Activated CD4-positive, alpha-beta memory T cell treated with anti-CD3 and anti-CD28 coated beads for 36 hours (primary cell): Measurements from ENCODE around the gene ERO1B. TPM values are rescaled to one million over a fixed set of nuclear protein-coding genes. Genes with fewer than 3 reads are reported as not detected.
A peak's percentile ranks its signal among the peaks of the same experiment; 100 is the strongest.

Source experiments
- CTCF ChIA-PET: fragments of 350-600 bp; sonication (Branson Sonifier 250); formaldehyde crosslinking; loops from one replicate; lab custom pipeline; 2021; ENCODE audit warnings: antibody characterized with exemption, inconsistent platforms; lab: Charles Lee
- POLR2A ChIA-PET: fragments of 350-600 bp; sonication (Branson Sonifier 250); formaldehyde crosslinking; loops from one replicate; lab custom pipeline; 2021; ENCODE audit warnings: antibody characterized with exemption; lab: Charles Lee
- DNase-seq: peaks from one replicate; pipeline ENCODE4 v3.0.0-alpha.2; 2020
- H3K27ac Mint-ChIP-seq: one replicate; pipeline ENCODE4 v1.8.0; 2021; ENCODE audit warnings: mixed read lengths
- H3K27me3 Mint-ChIP-seq: one replicate; pipeline ENCODE4 v1.8.0; 2021; ENCODE audit warnings: mixed read lengths
- H3K36me3 Mint-ChIP-seq: one replicate; pipeline ENCODE4 v1.8.0; 2021; ENCODE audit warnings: mixed read lengths
- H3K4me1 Mint-ChIP-seq: one replicate; pipeline ENCODE4 v1.8.0; 2021; ENCODE audit warnings: low read depth, mixed read lengths
- H3K4me3 Mint-ChIP-seq: one replicate; pipeline ENCODE4 v1.8.0; 2021; ENCODE audit warnings: mild to moderate bottlenecking, mixed read lengths
- H3K9me3 Mint-ChIP-seq: one replicate; pipeline ENCODE4 v1.8.0; 2021; ENCODE audit warnings: mixed read lengths
- intact Hi-C: fragments of 100-400 bp; cut with micrococcal nuclease; formaldehyde crosslinking; loops from one replicate; pipeline ENCODE4 v1.15.1; 2023
- total RNA-seq, 2 experiments: library from RNA; stranded (reverse); gene quantifications; one replicate each; pipeline ENCODE4 v1.2.3, GENCODE V29; 2021

Gene ERO1B
- total RNA-seq, 2 experiments from 2014 or later: 2.7 to 2.9 TPM

- H3K4me3 Mint-ChIP-seq: no peak overlapping the region
- no peaks in the 10 kb centered on the region for H3K27me3 Mint-ChIP-seq
- peaks cover 3% of the 10 kb centered on the region for H3K4me1 Mint-ChIP-seq
- intact Hi-C loops: no loop called here
- H3K36me3 Mint-ChIP-seq: peaks cover 2% of the 10 kb centered on the region
- CTCF ChIA-PET: interaction anchor here (0.7 kb wide), 1 partner anchor 317 kb away, joined by 3 read pairs; no protein-coding TSS in a partner anchor
- H3K27ac Mint-ChIP-seq: no peak overlapping the region
- POLR2A ChIA-PET: no interaction called here
- no peaks in the 10 kb centered on the region for H3K9me3 Mint-ChIP-seq
- no peak for DNase-seq
These were observed 108.5 kb downstream of the ERO1B start for GRCh38 chr1:236173174-236173767.

GRCh38 chr1:236172041-236172579 is 109.6 kb downstream of the ERO1B start:
- intact Hi-C loops: no loop called here
- Mint-ChIP-seq H3K36me3 (peaks cover 2% of the 10 kb centered on the region), H3K4me3 (no peak overlapping the region), H3K4me1 (peaks cover 3% of the 10 kb centered on the region), H3K9me3 (no peaks in the 10 kb centered on the region), H3K27ac (no peak overlapping the region), H3K27me3 (no peaks in the 10 kb centered on the region)
- no peak for DNase-seq
- ChIA-PET POLR2A (interaction anchor here (0.6 kb wide), 1 partner anchor 49 kb away, joined by 3 read pairs; no protein-coding TSS in a partner anchor), CTCF (no interaction called here)

GRCh38 chr1:236168716-236169429 is 112.9 kb downstream of the ERO1B start:
- DNase-seq: peak; percentile 69
- intact Hi-C loops: loop anchor here (1.0 kb wide), 1 partner anchor 13 kb away; no protein-coding TSS in a partner anchor
- no peaks in the 10 kb centered on the region for H3K27me3 Mint-ChIP-seq
- ChIA-PET POLR2A (no interaction called here), CTCF (no interaction called here)
- no peak overlapping the region for H3K27ac Mint-ChIP-seq
- no peaks in the 10 kb centered on the region for H3K9me3 Mint-ChIP-seq
- H3K36me3 Mint-ChIP-seq: peaks cover 5% of the 10 kb centered on the region
- peaks cover 8% of the 10 kb centered on the region for H3K4me1 Mint-ChIP-seq
- no peak overlapping the region for H3K4me3 Mint-ChIP-seq

- no peak overlapping the region for H3K4me3 Mint-ChIP-seq
- intact Hi-C loops: no loop called here
- no peak for DNase-seq
- no peaks in the 10 kb centered on the region for H3K9me3 Mint-ChIP-seq
- peaks cover 12% of the 10 kb centered on the region for H3K36me3 Mint-ChIP-seq
- ChIA-PET POLR2A (no interaction called here), CTCF (no interaction called here)
- no peaks in the 10 kb centered on the region for H3K27me3 Mint-ChIP-seq
- peaks cover 16% of the 10 kb centered on the region for H3K4me1 Mint-ChIP-seq
- H3K27ac Mint-ChIP-seq: no peak overlapping the region
These were observed 114.2 kb downstream of the ERO1B start for GRCh38 chr1:236167578-236167977.

GRCh38 chr1:236167154-236167553 is 114.6 kb downstream of the ERO1B start:
- H3K4me1 Mint-ChIP-seq: peaks cover 16% of the 10 kb centered on the region
- POLR2A ChIA-PET: no interaction called here
- peaks cover 12% of the 10 kb centered on the region for H3K36me3 Mint-ChIP-seq
- H3K9me3 Mint-ChIP-seq: peaks cover under 1% of the 10 kb centered on the region
- DNase-seq: no peak
- H3K4me3 Mint-ChIP-seq: no peak overlapping the region
- no peaks in the 10 kb centered on the region for H3K27me3 Mint-ChIP-seq
- CTCF ChIA-PET: no interaction called here
- H3K27ac Mint-ChIP-seq: no peak overlapping the region
- intact Hi-C loops: no loop called here

- H3K4me1 Mint-ChIP-seq: peaks cover 16% of the 10 kb centered on the region
- no peak for DNase-seq
- peaks cover 21% of the 10 kb centered on the region for H3K36me3 Mint-ChIP-seq
- ChIA-PET POLR2A (no interaction called here), CTCF (no interaction called here)
- H3K27me3 Mint-ChIP-seq: no peaks in the 10 kb centered on the region
- no peak overlapping the region for H3K4me3 Mint-ChIP-seq
- H3K27ac Mint-ChIP-seq: no peak overlapping the region
- peaks cover 12% of the 10 kb centered on the region for H3K9me3 Mint-ChIP-seq
- intact Hi-C loops: no loop called here
These were observed 115.7 kb downstream of the ERO1B start for GRCh38 chr1:236166041-236166440.

Other genes with a start within 250 kb of the ERO1B start
- under 1 TPM; 0.05 to 0.07 TPM for gene NID1, start 216.9 kb downstream of the ERO1B start, total RNA-seq
- 1 to 10 TPM; 5.6 TPM for gene GPR137B, start 139.4 kb downstream of the ERO1B start, total RNA-seq
- 1 to 10 TPM; 4.8 to 7.0 TPM for gene EDARADD, start 112.3 kb upstream of the ERO1B start, total RNA-seq
- gene LGALS8, start 242.0 kb upstream of the ERO1B start, total RNA-seq: 10 to 100 TPM; 83.7 to 88.3 TPM